ENCODE measurements around the gene SEPHS2. TPM values are rescaled to one million over a fixed set of nuclear protein-coding genes. Genes with fewer than 3 reads are reported as not detected.

The SEPHS2 gene
- total and polyA plus RNA-seq, 2 experiments from 2014 or later: 29.7 to 43.0 TPM

- no peak for TF ChIP-seq CTCF (conservative IDR thresholded peaks at IDR 0.05; ENCODE audit: low read depth in 2 of 2)
- TF ChIP-seq, protein P1, sequence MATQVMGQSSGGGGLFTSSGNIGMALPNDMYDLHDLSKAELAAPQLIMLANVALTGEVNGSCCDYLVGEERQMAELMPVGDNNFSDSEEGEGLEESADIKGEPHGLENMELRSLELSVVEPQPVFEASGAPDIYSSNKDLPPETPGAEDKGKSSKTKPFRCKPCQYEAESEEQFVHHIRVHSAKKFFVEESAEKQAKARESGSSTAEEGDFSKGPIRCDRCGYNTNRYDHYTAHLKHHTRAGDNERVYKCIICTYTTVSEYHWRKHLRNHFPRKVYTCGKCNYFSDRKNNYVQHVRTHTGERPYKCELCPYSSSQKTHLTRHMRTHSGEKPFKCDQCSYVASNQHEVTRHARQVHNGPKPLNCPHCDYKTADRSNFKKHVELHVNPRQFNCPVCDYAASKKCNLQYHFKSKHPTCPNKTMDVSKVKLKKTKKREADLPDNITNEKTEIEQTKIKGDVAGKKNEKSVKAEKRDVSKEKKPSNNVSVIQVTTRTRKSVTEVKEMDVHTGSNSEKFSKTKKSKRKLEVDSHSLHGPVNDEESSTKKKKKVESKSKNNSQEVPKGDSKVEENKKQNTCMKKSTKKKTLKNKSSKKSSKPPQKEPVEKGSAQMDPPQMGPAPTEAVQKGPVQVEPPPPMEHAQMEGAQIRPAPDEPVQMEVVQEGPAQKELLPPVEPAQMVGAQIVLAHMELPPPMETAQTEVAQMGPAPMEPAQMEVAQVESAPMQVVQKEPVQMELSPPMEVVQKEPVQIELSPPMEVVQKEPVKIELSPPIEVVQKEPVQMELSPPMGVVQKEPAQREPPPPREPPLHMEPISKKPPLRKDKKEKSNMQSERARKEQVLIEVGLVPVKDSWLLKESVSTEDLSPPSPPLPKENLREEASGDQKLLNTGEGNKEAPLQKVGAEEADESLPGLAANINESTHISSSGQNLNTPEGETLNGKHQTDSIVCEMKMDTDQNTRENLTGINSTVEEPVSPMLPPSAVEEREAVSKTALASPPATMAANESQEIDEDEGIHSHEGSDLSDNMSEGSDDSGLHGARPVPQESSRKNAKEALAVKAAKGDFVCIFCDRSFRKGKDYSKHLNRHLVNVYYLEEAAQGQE (IDR thresholded peaks at IDR 0.05; ENCODE audit: unreplicated experiment): no peak
- no peak for TF ChIP-seq EZH2phosphoT487 (IDR thresholded peaks at IDR 0.05; ENCODE audit: unreplicated experiment)
- no peak for TF ChIP-seq CREB1 (CRISPR knock-in tag; IDR thresholded peaks at IDR 0.05; ENCODE audit: low read depth)
- TF ChIP-seq ETS1 (IDR thresholded peaks at IDR 0.05): no peak
- no peak for TF ChIP-seq STAT1 (IDR thresholded peaks at IDR 0.05; ENCODE audit: unreplicated experiment)
- TF ChIP-seq ZNF114 (CRISPR knock-in tag; IDR thresholded peaks at IDR 0.05): no peak
These were observed 28.8 kb downstream of the SEPHS2 start (continued) for GRCh38 chr16:30416624-30417528.

- no peaks in the 10 kb centered on the region for H3K27me3 ChIP-seq (ENCODE audit: insufficient read depth)
- TF ChIP-seq JUNB (IDR thresholded peaks at IDR 0.05; ENCODE audit: unreplicated experiment) (no peak), ZNF114 (CRISPR knock-in tag; IDR thresholded peaks at IDR 0.05) (no peak), NANOG (IDR thresholded peaks at IDR 0.05; ENCODE audit: borderline replicate concordance) (no peak), ZNF331 (CRISPR knock-in tag; IDR thresholded peaks at IDR 0.05; ENCODE audit: low read depth) (no peak), POLR2AphosphoS5 (IDR thresholded peaks at IDR 0.05; ENCODE audit: low read depth) (no peak), EZH2phosphoT487 (IDR thresholded peaks at IDR 0.05; ENCODE audit: unreplicated experiment) (no peak)
- Mint-ChIP-seq H3K9me3 (no peaks in the 10 kb centered on the region), H3K27me3 (ENCODE audit: insufficient read depth, low read depth, poor library complexity) (peaks cover 11% of the 10 kb centered on the region), H3K36me3 (ENCODE audit: low read depth) (peaks cover 42% of the 10 kb centered on the region), H3K27ac (no peak overlapping the region), H3K4me3 (no peak overlapping the region), H3K4me1 (peaks cover 11% of the 10 kb centered on the region)
- no peak overlapping the region for H2AFZ ChIP-seq
- no peak overlapping the region for H3K4me2 ChIP-seq
- ATAC-seq: no peak
- H3K36me3 ChIP-seq (ENCODE audit: insufficient read depth): peaks cover 3% of the 10 kb centered on the region
- H3K4me3 ChIP-seq: no peak overlapping the region
- no peak overlapping the region for H3K27ac ChIP-seq (ENCODE audit: low read depth)
- 0 out of 2 replicates have a peak, but pooled peaks cover 3% of the 10 kb centered on the region for H3K79me2 ChIP-seq (replicated peaks; ENCODE audit: insufficient read depth)
- peaks cover 36% of the 10 kb centered on the region for H4K20me1 ChIP-seq (replicated peaks; ENCODE audit: insufficient read depth)
- H3K9me2 ChIP-seq (ENCODE audit: insufficient read depth): no peaks in the 10 kb centered on the region
- peaks cover 32% of the 10 kb centered on the region for H3F3A ChIP-seq (replicated peaks; ENCODE audit: low read depth)
- no peaks in the 10 kb centered on the region for H3K4me1 ChIP-seq (ENCODE audit: insufficient read depth)
- no peak for DNase-seq (ENCODE audit: low spot score)
These were observed 29.5 kb downstream of the SEPHS2 start for GRCh38 chr16:30416047-30416603.
